ENCODE measurements around the gene MAGI2. TPM values are rescaled to one million over a fixed set of nuclear protein-coding genes. Genes with fewer than 3 reads are reported as not detected.

The MAGI2 gene
- total RNA-seq, 1 experiment from 2014 or later, result 14.3 TPM

DNA sequence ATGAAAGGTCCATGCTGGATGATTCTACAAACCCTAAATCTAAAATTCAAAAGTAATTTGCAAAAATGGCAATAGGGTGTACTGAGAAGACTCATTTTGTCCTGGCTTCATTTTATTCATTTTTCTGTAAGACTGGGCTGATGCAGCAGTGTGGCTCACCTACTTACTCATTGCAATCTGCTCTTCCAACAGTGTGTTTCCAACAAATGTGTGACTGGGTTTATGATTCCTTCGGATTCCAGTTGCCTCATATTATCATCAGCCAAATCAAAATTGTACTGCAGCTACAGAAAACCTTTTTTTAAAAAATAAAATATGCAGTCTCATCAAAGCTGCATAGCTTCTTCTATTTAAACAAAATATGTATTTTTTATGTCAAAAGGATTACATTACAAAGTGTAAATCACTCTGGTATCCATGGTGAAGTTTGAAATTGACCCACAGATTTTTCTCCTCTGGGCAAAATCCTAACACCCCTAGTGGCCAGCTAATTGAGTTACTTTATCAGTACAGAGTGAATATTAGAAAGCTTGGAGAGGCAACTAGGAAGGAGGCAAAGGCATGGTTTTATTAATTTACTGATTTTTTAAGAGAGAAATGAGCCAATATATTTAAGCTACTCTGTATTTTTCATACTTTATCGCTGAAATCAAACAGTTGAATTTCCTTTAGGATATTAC lies 390.3 kb downstream of the MAGI2 start:
- H3K27me3 Mint-ChIP-seq (ENCODE audit: low read depth), result no peaks in the 10 kb centered on the region
- no peaks in the 10 kb centered on the region for H3K36me3 Mint-ChIP-seq (ENCODE audit: insufficient read depth in 1 of 3, low read depth in 3 of 3)
- no peaks in the 10 kb centered on the region; a peak in 1 of 5 replicates for H3K9me3 Mint-ChIP-seq
- H4K91ac ChIP-seq (ENCODE audit: insufficient read length, low read depth, low read length), result no peak overlapping the region
- H2BK120ac ChIP-seq (ENCODE audit: low read depth, low read length, poor library complexity, severe bottlenecking), result no peak overlapping the region
- H4K8ac ChIP-seq (replicated peaks; ENCODE audit: insufficient read length, low read depth, low read length), result no peak overlapping the region
- no peak overlapping the region for H2BK20ac ChIP-seq (ENCODE audit: low read depth, low read length, poor library complexity, severe bottlenecking)
- no peaks in the 10 kb centered on the region for H3K9me3 ChIP-seq (ENCODE audit: control insufficient read depth, low read depth, low read length)
- H3K27ac ChIP-seq (ENCODE audit: insufficient read length, low read depth, low read length), result no peak overlapping the region
- no peaks in the 10 kb centered on the region for H3K4me1 Mint-ChIP-seq
- no peaks in the 10 kb centered on the region for H3K79me1 ChIP-seq (ENCODE audit: insufficient read depth, low read depth, low read length, poor library complexity, severe bottlenecking)
- no peaks in the 10 kb centered on the region for H3K79me2 ChIP-seq (ENCODE audit: insufficient read depth, low read length)
- no peak overlapping the region for H3K23ac ChIP-seq (ENCODE audit: insufficient read length, low read depth, low read length)
- H2BK5ac ChIP-seq (ENCODE audit: insufficient read length, low read length), result no peak overlapping the region
- H4K5ac ChIP-seq (ENCODE audit: insufficient read length, low read depth, low read length), result no peak overlapping the region
- H3K18ac ChIP-seq (ENCODE audit: insufficient read length, low read depth, low read length), result no peak overlapping the region
- no peak overlapping the region for H3K4ac ChIP-seq (ENCODE audit: low read depth, low read length)
- no peak overlapping the region for H2AFZ ChIP-seq (ENCODE audit: low read length)
- H2AK5ac ChIP-seq (ENCODE audit: insufficient read length, low read length), result no peak overlapping the region
- H3K4me1 ChIP-seq (ENCODE audit: insufficient read depth, low read length), result no peaks in the 10 kb centered on the region
- no peak overlapping the region for H3K14ac ChIP-seq (ENCODE audit: insufficient read depth, low read length)
- no peak overlapping the region for H3K56ac ChIP-seq (ENCODE audit: insufficient read length, low read depth, low read length)
- H3K27ac Mint-ChIP-seq, result no peak overlapping the region
- DNase-seq, result no peak
- H3K4me2 ChIP-seq (ENCODE audit: insufficient read depth, insufficient read length, low read length), result no peak overlapping the region
- H3K9ac ChIP-seq (ENCODE audit: extremely low read depth, insufficient read length, low read length), result no peak overlapping the region
- no peak overlapping the region for H3T11ph ChIP-seq (ENCODE audit: low read length)
- H3K4me3 Mint-ChIP-seq, result no peak overlapping the region
- WGBS (ENCODE audit: extremely low coverage, insufficient read length, low lambda C conversion rate), result no CpG with 5 or more reads among the region's 2 CpGs
- H4K20me1 ChIP-seq (ENCODE audit: control insufficient read depth, insufficient read depth, insufficient read length), result no peaks in the 10 kb centered on the region
- H3K27me3 ChIP-seq (ENCODE audit: insufficient read depth, low read length), result no peaks in the 10 kb centered on the region
- no peak overlapping the region for H2BK15ac ChIP-seq (ENCODE audit: low read depth, low read length)
- TF ChIP-seq, protein P1, sequence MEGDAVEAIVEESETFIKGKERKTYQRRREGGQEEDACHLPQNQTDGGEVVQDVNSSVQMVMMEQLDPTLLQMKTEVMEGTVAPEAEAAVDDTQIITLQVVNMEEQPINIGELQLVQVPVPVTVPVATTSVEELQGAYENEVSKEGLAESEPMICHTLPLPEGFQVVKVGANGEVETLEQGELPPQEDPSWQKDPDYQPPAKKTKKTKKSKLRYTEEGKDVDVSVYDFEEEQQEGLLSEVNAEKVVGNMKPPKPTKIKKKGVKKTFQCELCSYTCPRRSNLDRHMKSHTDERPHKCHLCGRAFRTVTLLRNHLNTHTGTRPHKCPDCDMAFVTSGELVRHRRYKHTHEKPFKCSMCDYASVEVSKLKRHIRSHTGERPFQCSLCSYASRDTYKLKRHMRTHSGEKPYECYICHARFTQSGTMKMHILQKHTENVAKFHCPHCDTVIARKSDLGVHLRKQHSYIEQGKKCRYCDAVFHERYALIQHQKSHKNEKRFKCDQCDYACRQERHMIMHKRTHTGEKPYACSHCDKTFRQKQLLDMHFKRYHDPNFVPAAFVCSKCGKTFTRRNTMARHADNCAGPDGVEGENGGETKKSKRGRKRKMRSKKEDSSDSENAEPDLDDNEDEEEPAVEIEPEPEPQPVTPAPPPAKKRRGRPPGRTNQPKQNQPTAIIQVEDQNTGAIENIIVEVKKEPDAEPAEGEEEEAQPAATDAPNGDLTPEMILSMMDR (conservative IDR thresholded peaks at IDR 0.05), result peak; percentile 59
- no peaks in the 10 kb centered on the region for H3K23me2 ChIP-seq (ENCODE audit: insufficient read length, low read depth, low read length, poor library complexity, severe bottlenecking)
- H2BK12ac ChIP-seq (ENCODE audit: insufficient read length, low read depth, low read length), result no peak overlapping the region
